GM23338 (cell line): Measurements from ENCODE around the gene SCML1. TPM values are rescaled to one million over a fixed set of nuclear protein-coding genes. Genes with fewer than 3 reads are reported as not detected.

Experiments used
- ATAC-seq: fragments of 200-7000 bp; cut with Tn5 transposase; 3 replicates; pipeline ENCODE4 v1.9.1; 2020
- DNase-seq: peaks from one replicate; pipeline ENCODE4 v3.0.0-alpha.2; 2015; ENCODE audit warnings: low spot score
- H2AFZ ChIP-seq: fragments of 200-600 bp; sonication (generic); 2 replicates; pipeline ENCODE4 v1.8.0; 2016; ENCODE audit warnings: antibody characterized with exemption, mild to moderate bottlenecking, moderate library complexity
- H3F3A ChIP-seq: fragments of 200-600 bp; sonication (generic); replicated peaks from 2 replicates; pipeline ENCODE4 v1.8.0; 2017; ENCODE audit warnings: antibody characterized with exemption, mixed run types, low read depth
- H3K27ac ChIP-seq: fragments of 200-600 bp; sonication (generic); 2 replicates; pipeline ENCODE4 v1.6.1; 2016; ENCODE audit warnings: low read depth
- H3K27me3 ChIP-seq: fragments of 200-600 bp; sonication (generic); 2 replicates; pipeline ENCODE4 v1.8.0; 2016; ENCODE audit warnings: mild to moderate bottlenecking, mixed run types, moderate library complexity; ENCODE audit not compliant: insufficient read depth
- H3K36me3 ChIP-seq: fragments of 200-600 bp; sonication (generic); 2 replicates; pipeline ENCODE4 v1.8.0; 2016; ENCODE audit warnings: mild to moderate bottlenecking; ENCODE audit not compliant: insufficient read depth
- H3K4me1 ChIP-seq: fragments of 200-600 bp; sonication (generic); 2 replicates; pipeline ENCODE4 v1.8.0; 2016; ENCODE audit warnings: mild to moderate bottlenecking, moderate library complexity; ENCODE audit not compliant: insufficient read depth
- H3K4me2 ChIP-seq: fragments of 200-600 bp; sonication (generic); 2 replicates; pipeline ENCODE4 v1.7.1; 2017; ENCODE audit warnings: mixed run types
- H3K4me3 ChIP-seq: fragments of 200-600 bp; sonication (generic); 2 replicates; pipeline ENCODE4 v1.6.1; 2016; ENCODE audit warnings: mixed run types
- H3K79me2 ChIP-seq: fragments of 200-600 bp; sonication (generic); replicated peaks from 2 replicates; pipeline ENCODE4 v1.8.0; 2017; ENCODE audit warnings: mild to moderate bottlenecking; ENCODE audit not compliant: insufficient read depth
- H3K9me2 ChIP-seq: fragments of 200-600 bp; sonication (generic); 2 replicates; pipeline ENCODE4 v1.8.0; 2017; ENCODE audit not compliant: insufficient read depth
- H4K20me1 ChIP-seq: fragments of 200-600 bp; sonication (generic); replicated peaks from 2 replicates; pipeline ENCODE4 v1.8.0; 2017; ENCODE audit warnings: mild to moderate bottlenecking; ENCODE audit not compliant: insufficient read depth
- H3K27ac Mint-ChIP-seq: 2 replicates; pipeline ENCODE4 v1.8.0; 2020; ENCODE audit warnings: inconsistent platforms, mild to moderate bottlenecking, moderate library complexity, mixed read lengths
- H3K27me3 Mint-ChIP-seq: 3 replicates; pipeline ENCODE4 v1.8.0; 2022; ENCODE audit warnings: low read depth, mild to moderate bottlenecking, moderate library complexity, mixed read lengths, inconsistent platforms; ENCODE audit not compliant: insufficient read depth, poor library complexity
- H3K36me3 Mint-ChIP-seq: 3 replicates; pipeline ENCODE4 v1.8.0; 2021; ENCODE audit warnings: low read depth, mild to moderate bottlenecking, inconsistent platforms, moderate library complexity, mixed read lengths
- H3K4me1 Mint-ChIP-seq: 3 replicates; pipeline ENCODE4 v1.8.0; 2020; ENCODE audit warnings: mild to moderate bottlenecking, inconsistent platforms, mixed read lengths
- H3K4me3 Mint-ChIP-seq: 3 replicates; pipeline ENCODE4 v1.8.0; 2021; ENCODE audit warnings: moderate library complexity, mild to moderate bottlenecking, inconsistent platforms, mixed read lengths
- H3K9me3 Mint-ChIP-seq: 3 replicates; pipeline ENCODE4 v1.8.0; 2020; ENCODE audit warnings: moderate library complexity, mild to moderate bottlenecking, inconsistent platforms, mixed read lengths
- CREB1 ChIP-seq: fragments of 250-450 bp; sonication (Bioruptor Pico); IDR thresholded peaks from 2 replicates; pipeline ENCODE4 v1.5.0; 2020; ENCODE audit warnings: low read depth, mild to moderate bottlenecking, moderate library complexity
- EZH2 ChIP-seq: fragments of 200-600 bp; sonication (generic); IDR thresholded peaks from one replicate; pipeline ENCODE4 v1.8.0; 2017; ENCODE audit warnings: antibody characterized with exemption, mild to moderate bottlenecking, low read depth; ENCODE audit not compliant: unreplicated experiment
- EZH2phosphoT487 ChIP-seq: fragments of 200-600 bp; sonication (generic); IDR thresholded peaks from one replicate; pipeline ENCODE4 v1.8.1; 2018; ENCODE audit warnings: antibody characterized with exemption; ENCODE audit not compliant: unreplicated experiment
- JUNB ChIP-seq: IDR thresholded peaks from one replicate; pipeline ENCODE4 v1.6.1; 2016; ENCODE audit warnings: antibody characterized with exemption; ENCODE audit not compliant: unreplicated experiment
- NANOG ChIP-seq: IDR thresholded peaks from 2 replicates; pipeline ENCODE4 v1.6.1; 2016; ENCODE audit warnings: antibody characterized with exemption, borderline replicate concordance
- POLR2AphosphoS5 ChIP-seq: IDR thresholded peaks from 2 replicates; pipeline ENCODE4 v1.6.1; 2016; ENCODE audit warnings: antibody characterized with exemption, low read depth
- STAT1 ChIP-seq: IDR thresholded peaks from one replicate; pipeline ENCODE4 v1.6.1; 2016; ENCODE audit warnings: antibody characterized with exemption; ENCODE audit not compliant: unreplicated experiment
- ZNF114 ChIP-seq: fragments of 250-450 bp; sonication (Bioruptor Pico); IDR thresholded peaks from 2 replicates; pipeline ENCODE4 v1.5.0; 2020; ENCODE audit warnings: mild to moderate bottlenecking, moderate library complexity
- ZNF331 ChIP-seq: fragments of 250-450 bp; sonication (Bioruptor Pico); IDR thresholded peaks from 2 replicates; pipeline ENCODE4 v1.5.0; 2020; ENCODE audit warnings: low read depth, mild to moderate bottlenecking, moderate library complexity
- polyA plus RNA-seq: library from polyadenylated mRNA; unstranded; fragments of >200 nt; fragmentation: Nextera tagmentation; extraction: Ambion mirVana; gene quantifications from 2 replicates; pipeline ENCODE4 v1.2.1, GENCODE V29; 2016
- total RNA-seq: library from RNA; depleted of rRNA; stranded (reverse); fragments of >200 nt; shearing (Covaris generic); gene quantifications from 2 replicates; pipeline ENCODE4 v1.2.3, GENCODE V29; 2014
- TF ChIP-seq, protein P1 (sequence below), 2 experiments: fragments of 200-600 bp in 1 of 2; sonication (generic) in 1 of 2; conservative IDR thresholded peaks; 2 replicates each; pipeline versions ENCODE4 v1.5.1 to v1.6.1; 2016 to 2017; ENCODE audit warnings: antibody characterized with exemption in 2 of 2, low read depth in 2 of 2, mild to moderate bottlenecking in 2 of 2, moderate library complexity in 1 of 2
- TF ChIP-seq, protein P2 (sequence below): fragments of 250-450 bp; sonication (Bioruptor Pico); IDR thresholded peaks from 2 replicates; pipeline ENCODE4 v1.5.0; 2020; ENCODE audit warnings: mild to moderate bottlenecking, moderate library complexity
- TF ChIP-seq, protein P3 (sequence below): IDR thresholded peaks from 2 replicates; pipeline ENCODE4 v1.6.1; 2016; ENCODE audit warnings: antibody characterized with exemption
- TF ChIP-seq, protein P4 (sequence below): IDR thresholded peaks from one replicate; pipeline ENCODE4 v1.6.1; 2018; ENCODE audit warnings: antibody characterized with exemption; ENCODE audit not compliant: unreplicated experiment

The SCML1 gene
- total and polyA plus RNA-seq, 2 experiments from 2014 or later: 5.4 to 6.4 TPM

DNA sequence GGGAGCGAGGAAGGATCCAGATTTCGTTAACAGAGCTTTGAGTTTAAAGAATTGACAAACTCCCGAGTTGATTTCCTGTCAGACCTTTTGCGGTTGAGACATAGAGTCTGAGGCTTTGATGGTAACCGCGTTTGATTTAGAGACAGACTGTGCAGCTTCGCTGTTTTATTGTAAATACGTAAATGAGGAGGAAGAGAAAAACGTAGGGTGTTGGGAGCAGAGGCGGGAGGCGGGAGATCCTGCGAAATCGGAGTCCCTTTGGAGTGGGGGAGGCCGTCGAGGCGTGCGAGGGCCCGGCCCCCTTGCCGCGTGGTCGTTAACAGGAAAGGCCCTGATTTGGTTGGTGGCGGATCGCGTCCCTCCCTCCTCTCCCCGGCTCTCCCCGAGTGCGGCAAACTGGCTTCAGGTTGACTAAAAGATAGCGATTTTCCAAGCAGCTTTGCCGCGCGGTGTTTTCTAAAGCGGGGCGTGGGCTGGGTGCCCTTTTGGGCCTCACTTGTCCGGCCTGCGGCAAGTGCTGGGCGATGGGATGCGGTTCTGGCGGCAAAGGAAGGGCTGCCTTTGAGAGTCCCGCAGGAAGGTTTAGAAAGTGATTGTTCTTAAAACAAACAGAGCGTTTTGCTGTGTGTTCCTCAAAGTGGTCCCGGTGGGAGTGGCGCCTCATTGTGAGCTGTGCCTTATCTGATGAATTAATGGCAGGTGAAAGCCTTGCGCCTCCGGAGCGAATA lies 857 bp downstream of the SCML1 start:
- peaks cover 20% of the 10 kb centered on the region for H3K27me3 Mint-ChIP-seq
- ATAC-seq (peak; percentile 41), DNase-seq (peak; percentile 46)
- H3K36me3 Mint-ChIP-seq: no peaks in the 10 kb centered on the region
- H3K4me1 Mint-ChIP-seq: peaks cover 14% of the 10 kb centered on the region; the same call in 2 of the 3 replicates
- H3K4me3 Mint-ChIP-seq: peak overlapping the region; percentile 79
- Histone ChIP-seq H4K20me1 (no peaks in the 10 kb centered on the region), H3K4me1 (no peaks in the 10 kb centered on the region), H3K27me3 (peaks cover 24% of the 10 kb centered on the region), H3K9me2 (no peaks in the 10 kb centered on the region), H2AFZ (peak overlapping the region; percentile 69), H3F3A (no peaks in the 10 kb centered on the region), H3K27ac (no peak overlapping the region), H3K79me2 (no peaks in the 10 kb centered on the region), H3K36me3 (no peaks in the 10 kb centered on the region), H3K4me2 (peak overlapping the region; percentile 83), H3K4me3 (peak overlapping the region; percentile 62)
- no peak overlapping the region for H3K27ac Mint-ChIP-seq
- no peaks in the 10 kb centered on the region for H3K9me3 Mint-ChIP-seq
- TF ChIP-seq NANOG (no peak), ZNF114 (CRISPR knock-in tag) (no peak), STAT1 (no peak), EZH2phosphoT487 (no peak), EZH2 (no peak), POLR2AphosphoS5 (no peak), CREB1 (CRISPR knock-in tag) (no peak), ZNF331 (CRISPR knock-in tag) (no peak), JUNB (no peak)
- TF ChIP-seq, protein P1, sequence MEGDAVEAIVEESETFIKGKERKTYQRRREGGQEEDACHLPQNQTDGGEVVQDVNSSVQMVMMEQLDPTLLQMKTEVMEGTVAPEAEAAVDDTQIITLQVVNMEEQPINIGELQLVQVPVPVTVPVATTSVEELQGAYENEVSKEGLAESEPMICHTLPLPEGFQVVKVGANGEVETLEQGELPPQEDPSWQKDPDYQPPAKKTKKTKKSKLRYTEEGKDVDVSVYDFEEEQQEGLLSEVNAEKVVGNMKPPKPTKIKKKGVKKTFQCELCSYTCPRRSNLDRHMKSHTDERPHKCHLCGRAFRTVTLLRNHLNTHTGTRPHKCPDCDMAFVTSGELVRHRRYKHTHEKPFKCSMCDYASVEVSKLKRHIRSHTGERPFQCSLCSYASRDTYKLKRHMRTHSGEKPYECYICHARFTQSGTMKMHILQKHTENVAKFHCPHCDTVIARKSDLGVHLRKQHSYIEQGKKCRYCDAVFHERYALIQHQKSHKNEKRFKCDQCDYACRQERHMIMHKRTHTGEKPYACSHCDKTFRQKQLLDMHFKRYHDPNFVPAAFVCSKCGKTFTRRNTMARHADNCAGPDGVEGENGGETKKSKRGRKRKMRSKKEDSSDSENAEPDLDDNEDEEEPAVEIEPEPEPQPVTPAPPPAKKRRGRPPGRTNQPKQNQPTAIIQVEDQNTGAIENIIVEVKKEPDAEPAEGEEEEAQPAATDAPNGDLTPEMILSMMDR (conservative IDR thresholded peaks at IDR 0.05; ENCODE audit: low read depth in 2 of 2): no peak
- TF ChIP-seq, protein P2, sequence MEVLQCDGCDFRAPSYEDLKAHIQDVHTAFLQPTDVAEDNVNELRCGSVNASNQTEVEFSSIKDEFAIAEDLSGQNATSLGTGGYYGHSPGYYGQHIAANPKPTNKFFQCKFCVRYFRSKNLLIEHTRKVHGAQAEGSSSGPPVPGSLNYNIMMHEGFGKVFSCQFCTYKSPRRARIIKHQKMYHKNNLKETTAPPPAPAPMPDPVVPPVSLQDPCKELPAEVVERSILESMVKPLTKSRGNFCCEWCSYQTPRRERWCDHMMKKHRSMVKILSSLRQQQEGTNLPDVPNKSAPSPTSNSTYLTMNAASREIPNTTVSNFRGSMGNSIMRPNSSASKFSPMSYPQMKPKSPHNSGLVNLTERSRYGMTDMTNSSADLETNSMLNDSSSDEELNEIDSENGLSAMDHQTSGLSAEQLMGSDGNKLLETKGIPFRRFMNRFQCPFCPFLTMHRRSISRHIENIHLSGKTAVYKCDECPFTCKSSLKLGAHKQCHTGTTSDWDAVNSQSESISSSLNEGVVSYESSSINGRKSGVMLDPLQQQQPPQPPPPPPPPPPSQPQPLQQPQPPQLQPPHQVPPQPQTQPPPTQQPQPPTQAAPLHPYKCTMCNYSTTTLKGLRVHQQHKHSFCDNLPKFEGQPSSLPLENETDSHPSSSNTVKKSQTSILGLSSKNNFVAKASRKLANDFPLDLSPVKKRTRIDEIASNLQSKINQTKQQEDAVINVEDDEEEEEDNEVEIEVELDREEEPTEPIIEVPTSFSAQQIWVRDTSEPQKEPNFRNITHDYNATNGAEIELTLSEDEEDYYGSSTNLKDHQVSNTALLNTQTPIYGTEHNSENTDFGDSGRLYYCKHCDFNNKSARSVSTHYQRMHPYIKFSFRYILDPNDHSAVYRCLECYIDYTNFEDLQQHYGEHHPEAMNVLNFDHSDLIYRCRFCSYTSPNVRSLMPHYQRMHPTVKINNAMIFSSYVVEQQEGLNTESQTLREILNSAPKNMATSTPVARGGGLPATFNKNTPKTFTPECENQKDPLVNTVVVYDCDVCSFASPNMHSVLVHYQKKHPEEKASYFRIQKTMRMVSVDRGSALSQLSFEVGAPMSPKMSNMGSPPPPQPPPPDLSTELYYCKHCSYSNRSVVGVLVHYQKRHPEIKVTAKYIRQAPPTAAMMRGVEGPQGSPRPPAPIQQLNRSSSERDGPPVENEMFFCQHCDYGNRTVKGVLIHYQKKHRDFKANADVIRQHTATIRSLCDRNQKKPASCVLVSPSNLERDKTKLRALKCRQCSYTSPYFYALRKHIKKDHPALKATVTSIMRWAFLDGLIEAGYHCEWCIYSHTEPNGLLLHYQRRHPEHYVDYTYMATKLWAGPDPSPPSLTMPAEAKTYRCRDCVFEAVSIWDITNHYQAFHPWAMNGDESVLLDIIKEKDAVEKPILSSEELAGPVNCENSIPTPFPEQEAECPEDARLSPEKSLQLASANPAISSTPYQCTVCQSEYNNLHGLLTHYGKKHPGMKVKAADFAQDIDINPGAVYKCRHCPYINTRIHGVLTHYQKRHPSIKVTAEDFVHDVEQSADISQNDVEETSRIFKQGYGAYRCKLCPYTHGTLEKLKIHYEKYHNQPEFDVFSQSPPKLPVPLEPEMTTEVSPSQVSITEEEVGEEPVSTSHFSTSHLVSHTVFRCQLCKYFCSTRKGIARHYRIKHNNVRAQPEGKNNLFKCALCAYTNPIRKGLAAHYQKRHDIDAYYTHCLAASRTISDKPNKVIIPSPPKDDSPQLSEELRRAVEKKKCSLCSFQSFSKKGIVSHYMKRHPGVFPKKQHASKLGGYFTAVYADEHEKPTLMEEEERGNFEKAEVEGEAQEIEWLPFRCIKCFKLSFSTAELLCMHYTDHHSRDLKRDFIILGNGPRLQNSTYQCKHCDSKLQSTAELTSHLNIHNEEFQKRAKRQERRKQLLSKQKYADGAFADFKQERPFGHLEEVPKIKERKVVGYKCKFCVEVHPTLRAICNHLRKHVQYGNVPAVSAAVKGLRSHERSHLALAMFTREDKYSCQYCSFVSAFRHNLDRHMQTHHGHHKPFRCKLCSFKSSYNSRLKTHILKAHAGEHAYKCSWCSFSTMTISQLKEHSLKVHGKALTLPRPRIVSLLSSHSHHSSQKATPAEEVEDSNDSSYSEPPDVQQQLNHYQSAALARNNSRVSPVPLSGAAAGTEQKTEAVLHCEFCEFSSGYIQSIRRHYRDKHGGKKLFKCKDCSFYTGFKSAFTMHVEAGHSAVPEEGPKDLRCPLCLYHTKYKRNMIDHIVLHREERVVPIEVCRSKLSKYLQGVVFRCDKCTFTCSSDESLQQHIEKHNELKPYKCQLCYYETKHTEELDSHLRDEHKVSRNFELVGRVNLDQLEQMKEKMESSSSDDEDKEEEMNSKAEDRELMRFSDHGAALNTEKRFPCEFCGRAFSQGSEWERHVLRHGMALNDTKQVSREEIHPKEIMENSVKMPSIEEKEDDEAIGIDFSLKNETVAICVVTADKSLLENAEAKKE (CRISPR knock-in tag): no peak
- TF ChIP-seq, protein P3, sequence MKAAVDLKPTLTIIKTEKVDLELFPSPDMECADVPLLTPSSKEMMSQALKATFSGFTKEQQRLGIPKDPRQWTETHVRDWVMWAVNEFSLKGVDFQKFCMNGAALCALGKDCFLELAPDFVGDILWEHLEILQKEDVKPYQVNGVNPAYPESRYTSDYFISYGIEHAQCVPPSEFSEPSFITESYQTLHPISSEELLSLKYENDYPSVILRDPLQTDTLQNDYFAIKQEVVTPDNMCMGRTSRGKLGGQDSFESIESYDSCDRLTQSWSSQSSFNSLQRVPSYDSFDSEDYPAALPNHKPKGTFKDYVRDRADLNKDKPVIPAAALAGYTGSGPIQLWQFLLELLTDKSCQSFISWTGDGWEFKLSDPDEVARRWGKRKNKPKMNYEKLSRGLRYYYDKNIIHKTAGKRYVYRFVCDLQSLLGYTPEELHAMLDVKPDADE: no peak
- TF ChIP-seq, protein P4, sequence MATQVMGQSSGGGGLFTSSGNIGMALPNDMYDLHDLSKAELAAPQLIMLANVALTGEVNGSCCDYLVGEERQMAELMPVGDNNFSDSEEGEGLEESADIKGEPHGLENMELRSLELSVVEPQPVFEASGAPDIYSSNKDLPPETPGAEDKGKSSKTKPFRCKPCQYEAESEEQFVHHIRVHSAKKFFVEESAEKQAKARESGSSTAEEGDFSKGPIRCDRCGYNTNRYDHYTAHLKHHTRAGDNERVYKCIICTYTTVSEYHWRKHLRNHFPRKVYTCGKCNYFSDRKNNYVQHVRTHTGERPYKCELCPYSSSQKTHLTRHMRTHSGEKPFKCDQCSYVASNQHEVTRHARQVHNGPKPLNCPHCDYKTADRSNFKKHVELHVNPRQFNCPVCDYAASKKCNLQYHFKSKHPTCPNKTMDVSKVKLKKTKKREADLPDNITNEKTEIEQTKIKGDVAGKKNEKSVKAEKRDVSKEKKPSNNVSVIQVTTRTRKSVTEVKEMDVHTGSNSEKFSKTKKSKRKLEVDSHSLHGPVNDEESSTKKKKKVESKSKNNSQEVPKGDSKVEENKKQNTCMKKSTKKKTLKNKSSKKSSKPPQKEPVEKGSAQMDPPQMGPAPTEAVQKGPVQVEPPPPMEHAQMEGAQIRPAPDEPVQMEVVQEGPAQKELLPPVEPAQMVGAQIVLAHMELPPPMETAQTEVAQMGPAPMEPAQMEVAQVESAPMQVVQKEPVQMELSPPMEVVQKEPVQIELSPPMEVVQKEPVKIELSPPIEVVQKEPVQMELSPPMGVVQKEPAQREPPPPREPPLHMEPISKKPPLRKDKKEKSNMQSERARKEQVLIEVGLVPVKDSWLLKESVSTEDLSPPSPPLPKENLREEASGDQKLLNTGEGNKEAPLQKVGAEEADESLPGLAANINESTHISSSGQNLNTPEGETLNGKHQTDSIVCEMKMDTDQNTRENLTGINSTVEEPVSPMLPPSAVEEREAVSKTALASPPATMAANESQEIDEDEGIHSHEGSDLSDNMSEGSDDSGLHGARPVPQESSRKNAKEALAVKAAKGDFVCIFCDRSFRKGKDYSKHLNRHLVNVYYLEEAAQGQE: no peak
